Measurements from ENCODE around the gene DIP2A. TPM values are rescaled to one million over a fixed set of nuclear protein-coding genes. Genes with fewer than 3 reads are reported as not detected.
A peak's percentile ranks its signal among the peaks of the same experiment; 100 is the strongest.

Gene DIP2A
- total RNA-seq, 1 experiment from 2014 or later: 22.9 TPM

- TF ChIP-seq POLR2AphosphoS5 (IDR thresholded peaks at IDR 0.05; ENCODE audit: low read depth, low read length) (no peak), REST (IDR thresholded peaks at IDR 0.05; ENCODE audit: insufficient read depth in 1 of 2, low read depth in 2 of 2, low read length in 1 of 2) (no peak), SIN3A (IDR thresholded peaks at IDR 0.05; ENCODE audit: borderline replicate concordance, insufficient read depth, low read depth, low read length) (no peak), TCF7L2 (IDR thresholded peaks at IDR 0.05; ENCODE audit: low read depth, low read length) (no peak), CTCF (IDR thresholded peaks at IDR 0.05) (no peak)
- no TSS peak for BruUV-seq (replicated peaks)
- Histone ChIP-seq H3K27me3 (ENCODE audit: control insufficient read depth, insufficient read depth, low read length) (no peaks in the 10 kb centered on the region), H3K27ac (ENCODE audit: low read length) (no peak overlapping the region), H3K36me3 (ENCODE audit: control insufficient read depth, insufficient read depth, low read length) (no peaks in the 10 kb centered on the region), H3K9me3 (ENCODE audit: control insufficient read depth, insufficient read depth, low read depth, low read length) (no peaks in the 10 kb centered on the region), H3K4me1 (ENCODE audit: control insufficient read depth, insufficient read depth, low read length) (no peaks in the 10 kb centered on the region), H3K4me3 (ENCODE audit: low read depth in 2 of 2, low read length in 2 of 2) (no peak overlapping the region)
- DNase-seq (ENCODE audit: low read depth, low spot score): no peak
- ChIA-PET POLR2A (no interaction called here), CTCF (no interaction called here)
- intact Hi-C loops (cut with micrococcal nuclease; ENCODE audit: unreplicated experiment) (no loop called here), in situ Hi-C loops (cut with HindIII; ENCODE audit: low pct_unique_long_range_greater_than_20kb, low sequenced_read_pairs) (no loop called here)
- no peak for ATAC-seq
Observed at GRCh38 chr21:46421756-46422555, 36.7 kb upstream of the DIP2A start.

- in situ Hi-C loops (cut with HindIII; ENCODE audit: low pct_unique_long_range_greater_than_20kb, low sequenced_read_pairs): no loop called here
- no peak overlapping the region for H3K27ac ChIP-seq (ENCODE audit: low read length)
- no peak overlapping the region for H3K4me3 ChIP-seq (ENCODE audit: low read depth in 2 of 2, low read length in 2 of 2)
- no TSS peak for BruUV-seq (replicated peaks)
- TF ChIP-seq TCF7L2 (IDR thresholded peaks at IDR 0.05; ENCODE audit: low read depth, low read length): no peak
- ChIA-PET CTCF (no interaction called here), POLR2A (no interaction called here)
- H3K27me3 ChIP-seq (ENCODE audit: control insufficient read depth, insufficient read depth, low read length): no peaks in the 10 kb centered on the region
- no peaks in the 10 kb centered on the region for H3K9me3 ChIP-seq (ENCODE audit: control insufficient read depth, insufficient read depth, low read depth, low read length)
- intact Hi-C loops (cut with micrococcal nuclease; ENCODE audit: unreplicated experiment): no loop called here
- DNase-seq (ENCODE audit: low read depth, low spot score): no peak
- ATAC-seq: no peak
- H3K4me1 ChIP-seq (ENCODE audit: control insufficient read depth, insufficient read depth, low read length): no peaks in the 10 kb centered on the region
- no peaks in the 10 kb centered on the region for H3K36me3 ChIP-seq (ENCODE audit: control insufficient read depth, insufficient read depth, low read length)
Observed at GRCh38 chr21:46422636-46423241, 36.0 kb upstream of the DIP2A start.

- ATAC-seq: 0 out of 2 replicates have a peak, but pooled peaks have one; percentile 18
- Histone ChIP-seq H3K9me3 (ENCODE audit: control insufficient read depth, insufficient read depth, low read depth, low read length) (no peaks in the 10 kb centered on the region), H3K27ac (ENCODE audit: low read length) (no peak overlapping the region), H3K27me3 (ENCODE audit: control insufficient read depth, insufficient read depth, low read length) (no peaks in the 10 kb centered on the region), H3K4me3 (ENCODE audit: low read depth in 2 of 2, low read length in 2 of 2) (no peak overlapping the region), H3K4me1 (ENCODE audit: control insufficient read depth, insufficient read depth, low read length) (no peaks in the 10 kb centered on the region), H3K36me3 (ENCODE audit: control insufficient read depth, insufficient read depth, low read length) (no peaks in the 10 kb centered on the region)
- TF ChIP-seq REST (IDR thresholded peaks at IDR 0.05; ENCODE audit: insufficient read depth in 1 of 2, low read depth in 2 of 2, low read length in 1 of 2): no peak
- no peak for TF ChIP-seq POLR2AphosphoS5 (IDR thresholded peaks at IDR 0.05; ENCODE audit: low read depth, low read length)
- TF ChIP-seq CTCF (IDR thresholded peaks at IDR 0.05): no peak
- TF ChIP-seq SIN3A (IDR thresholded peaks at IDR 0.05; ENCODE audit: borderline replicate concordance, insufficient read depth, low read depth, low read length): no peak
- no peak for TF ChIP-seq TCF7L2 (IDR thresholded peaks at IDR 0.05; ENCODE audit: low read depth, low read length)
- in situ Hi-C loops (cut with HindIII; ENCODE audit: low pct_unique_long_range_greater_than_20kb, low sequenced_read_pairs) (no loop called here), intact Hi-C loops (cut with micrococcal nuclease; ENCODE audit: unreplicated experiment) (no loop called here)
- BruUV-seq (replicated peaks): no TSS peak
- CTCF ChIA-PET: interaction anchor here (0.6 kb wide), 1 partner anchor 54 kb away, joined by 4 read pairs; no protein-coding TSS in a partner anchor
- no peak for DNase-seq (ENCODE audit: low read depth, low spot score)
- POLR2A ChIA-PET: no interaction called here
Observed at GRCh38 chr21:46423546-46424038, 35.1 kb upstream of the DIP2A start.
